GM12878 (cell line): ENCODE data around the gene PAX4. TPM values are rescaled to one million over a fixed set of nuclear protein-coding genes. Genes with fewer than 3 reads are reported as not detected.
A peak's percentile ranks its signal among the peaks of the same experiment; 100 is the strongest.

Experiments used
- CEBPZ ChIP-seq: fragments of 150-350 bp; IDR thresholded peaks from 2 replicates; pipeline ENCODE4 v1.6.1; 2016; ENCODE audit warnings: low read depth, low read length
- FOXM1 ChIP-seq: IDR thresholded peaks from 2 replicates; pipeline ENCODE4 v1.6.1; 2012; ENCODE audit warnings: low read depth, mild to moderate bottlenecking, inconsistent platforms, low read length, moderate library complexity
- MLLT1 ChIP-seq: fragments of 450-650 bp; IDR thresholded peaks from 2 replicates; pipeline ENCODE4 v1.6.1; 2016; ENCODE audit warnings: mild to moderate bottlenecking
- MYC ChIP-seq: IDR thresholded peaks from 2 replicates; pipeline ENCODE4 v1.6.1; 2011; ENCODE audit warnings: mild to moderate bottlenecking, low read length, moderate library complexity, inconsistent platforms; ENCODE audit not compliant: insufficient read depth, insufficient replicate concordance, insufficient read length, severe bottlenecking
- POLR2AphosphoS2 ChIP-seq: IDR thresholded peaks from 2 replicates; pipeline ENCODE4 v1.6.1; 2011; ENCODE audit warnings: low read depth, mild to moderate bottlenecking, low read length, improper control_type of control experiment, moderate library complexity
- POLR2AphosphoS5 ChIP-seq: IDR thresholded peaks from 2 replicates; pipeline ENCODE4 v1.6.1; 2011; ENCODE audit warnings: mild to moderate bottlenecking, low read length, inconsistent platforms
- RUNX3 ChIP-seq: IDR thresholded peaks from 2 replicates; pipeline ENCODE4 v1.6.1; 2012; ENCODE audit warnings: low read length, inconsistent platforms
- SMAD1 ChIP-seq: fragments of 450-650 bp; IDR thresholded peaks from 2 replicates; pipeline ENCODE4 v1.6.1; 2018; ENCODE audit warnings: mild to moderate bottlenecking, low read depth; ENCODE audit not compliant: partially characterized antibody
- SMC3 ChIP-seq: IDR thresholded peaks from 2 replicates; pipeline ENCODE4 v1.6.1; 2011; ENCODE audit warnings: low read length, improper control_type of control experiment, borderline replicate concordance
- ZBTB4 ChIP-seq: fragments of 450-650 bp; formaldehyde crosslinking; IDR thresholded peaks from 2 replicates; pipeline ENCODE4 v1.4.0; 2022; ENCODE audit warnings: mild to moderate bottlenecking, moderate library complexity
- ZNF274 ChIP-seq: IDR thresholded peaks from one replicate; pipeline ENCODE4 v1.8.0; 2011; ENCODE audit not compliant: insufficient read length, insufficient read depth
- polyA plus RNA-seq, 11 experiments: library from polyadenylated mRNA; depleted of rRNA in 4 of 11; unstranded in 6 of 11; stranded (reverse) in 5 of 11; fragments of >200 nt; fragmentation: Nextera tagmentation in 4 of 11; fragmentation: Illumina TruSeq in 1 of 11; extraction: Ambion mirVana in 4 of 11; extraction: Trizol in 1 of 11; gene quantifications; 1 replicate in 1 of 11; 2 replicates in 10 of 11; pipeline versions ENCODE4 v1.2.1 to v1.2.3, GENCODE V29; 2011 to 2016; ENCODE audit warnings: inconsistent platforms in 2 of 11, missing spikeins in 2 of 11, low read depth in 1 of 11
- total RNA-seq, 4 experiments: library from RNA; depleted of rRNA in 3 of 4; stranded (reverse); fragments of >200 nt in 3 of 4; fragmentation: Illumina TruSeq in 1 of 4; extraction: Trizol in 1 of 4; gene quantifications; 2 replicates each; pipeline versions ENCODE4 v1.2.1 to v1.2.3, GENCODE V29; 2013 to 2021
- TF ChIP-seq, protein P1 (sequence below): IDR thresholded peaks from 2 replicates; pipeline ENCODE4 v1.6.1; 2012; ENCODE audit warnings: low read length, inconsistent platforms
- TF ChIP-seq, protein P2 (sequence below): fragments of 450-650 bp; conservative IDR thresholded peaks from 2 replicates; pipeline ENCODE4 v1.6.1; 2017; ENCODE audit warnings: mild to moderate bottlenecking, moderate library complexity

The PAX4 gene
- total and polyA plus RNA-seq, 10 of the 15 experiments (the other 5 are each of a cell fraction or from before 2014, with no cell fraction given) = 0.27 TPM; not detected in 9

DNA sequence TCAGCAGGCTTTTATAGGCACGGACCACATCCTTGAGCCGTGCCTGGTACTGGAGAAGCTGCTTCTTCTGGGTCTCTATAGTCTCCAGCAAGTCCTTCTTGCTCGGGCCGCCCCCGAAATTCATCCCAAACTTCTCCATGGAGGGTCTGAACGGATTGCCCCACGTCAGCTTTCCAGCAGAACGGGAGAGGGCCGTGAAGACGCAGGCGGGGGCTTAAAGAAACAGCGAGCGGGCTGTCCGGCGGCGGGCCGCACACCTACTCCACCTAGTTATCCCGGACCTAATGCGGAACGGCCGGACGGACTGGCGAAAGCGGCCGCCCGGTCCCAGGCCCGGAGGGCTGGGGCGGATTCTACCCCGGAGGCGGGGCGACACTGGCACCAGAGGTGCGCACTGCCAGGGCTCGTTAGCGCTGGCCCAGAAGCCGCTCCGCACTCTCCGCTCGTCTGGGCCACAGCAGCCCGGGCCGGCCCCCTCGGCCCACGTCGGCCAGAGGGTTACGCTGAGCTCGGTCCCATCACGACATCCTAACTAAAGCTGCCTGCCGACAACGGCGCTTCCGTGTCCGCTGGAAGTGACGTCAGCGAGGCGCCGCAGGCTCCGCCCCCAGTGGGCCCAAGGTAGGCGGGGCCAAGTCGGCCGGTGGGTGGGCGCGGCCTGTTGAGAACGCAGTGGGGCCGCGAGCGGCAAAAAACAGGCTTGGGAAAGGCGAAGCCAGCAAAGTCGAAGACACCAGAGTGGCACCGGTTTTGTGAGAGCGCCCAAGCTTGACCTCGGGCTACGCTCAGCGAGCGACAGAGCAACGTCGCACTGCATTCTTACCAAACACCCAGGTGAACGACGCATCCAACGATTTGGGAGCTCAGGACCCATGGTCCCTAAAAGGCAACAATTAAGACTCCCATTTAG lies 32.6 kb downstream of the PAX4 start, which contains the start of gene GCC1 (continued):
- TF ChIP-seq CEBPZ (no peak), FOXM1 (no peak), SMC3 (no peak), SMAD1 (no peak), RUNX3 (no peak), ZBTB4 (CRISPR knock-in tag) (no peak), MLLT1 (peak; percentile 95), POLR2AphosphoS5 (peak; percentile 90), ZNF274 (no peak), POLR2AphosphoS2 (peak; percentile 65; the same call in 1 of the 2 replicates), MYC (no peak)
- TF ChIP-seq, protein P1, sequence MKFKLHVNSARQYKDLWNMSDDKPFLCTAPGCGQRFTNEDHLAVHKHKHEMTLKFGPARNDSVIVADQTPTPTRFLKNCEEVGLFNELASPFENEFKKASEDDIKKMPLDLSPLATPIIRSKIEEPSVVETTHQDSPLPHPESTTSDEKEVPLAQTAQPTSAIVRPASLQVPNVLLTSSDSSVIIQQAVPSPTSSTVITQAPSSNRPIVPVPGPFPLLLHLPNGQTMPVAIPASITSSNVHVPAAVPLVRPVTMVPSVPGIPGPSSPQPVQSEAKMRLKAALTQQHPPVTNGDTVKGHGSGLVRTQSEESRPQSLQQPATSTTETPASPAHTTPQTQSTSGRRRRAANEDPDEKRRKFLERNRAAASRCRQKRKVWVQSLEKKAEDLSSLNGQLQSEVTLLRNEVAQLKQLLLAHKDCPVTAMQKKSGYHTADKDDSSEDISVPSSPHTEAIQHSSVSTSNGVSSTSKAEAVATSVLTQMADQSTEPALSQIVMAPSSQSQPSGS = no peak
- TF ChIP-seq, protein P2, sequence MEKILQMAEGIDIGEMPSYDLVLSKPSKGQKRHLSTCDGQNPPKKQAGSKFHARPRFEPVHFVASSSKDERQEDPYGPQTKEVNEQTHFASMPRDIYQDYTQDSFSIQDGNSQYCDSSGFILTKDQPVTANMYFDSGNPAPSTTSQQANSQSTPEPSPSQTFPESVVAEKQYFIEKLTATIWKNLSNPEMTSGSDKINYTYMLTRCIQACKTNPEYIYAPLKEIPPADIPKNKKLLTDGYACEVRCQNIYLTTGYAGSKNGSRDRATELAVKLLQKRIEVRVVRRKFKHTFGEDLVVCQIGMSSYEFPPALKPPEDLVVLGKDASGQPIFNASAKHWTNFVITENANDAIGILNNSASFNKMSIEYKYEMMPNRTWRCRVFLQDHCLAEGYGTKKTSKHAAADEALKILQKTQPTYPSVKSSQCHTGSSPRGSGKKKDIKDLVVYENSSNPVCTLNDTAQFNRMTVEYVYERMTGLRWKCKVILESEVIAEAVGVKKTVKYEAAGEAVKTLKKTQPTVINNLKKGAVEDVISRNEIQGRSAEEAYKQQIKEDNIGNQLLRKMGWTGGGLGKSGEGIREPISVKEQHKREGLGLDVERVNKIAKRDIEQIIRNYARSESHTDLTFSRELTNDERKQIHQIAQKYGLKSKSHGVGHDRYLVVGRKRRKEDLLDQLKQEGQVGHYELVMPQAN = peak; percentile 91
